HEK293 (cell line): Measurements from ENCODE around the gene ANKH.
"Not testable (repeated sequence)": the region's sequence is repeated elsewhere in the genome, so short reads cannot be mapped to it uniquely, and the experiment has no call there.

Experiments used
- CTCF ChIA-PET: fragments of 350-600 bp; formaldehyde crosslinking; extraction: SDS; loops from one replicate; lab custom pipeline; 2021; ENCODE audit warnings: antibody characterized with exemption; lab: Yijun Ruan, JAX
- POLR2A ChIA-PET: fragments of 300-600 bp; formaldehyde crosslinking; extraction: SDS; loops from one replicate; lab custom pipeline; 2020; ENCODE audit warnings: antibody characterized with exemption, inconsistent platforms; lab: Yijun Ruan, JAX
- H3K27ac ChIP-seq: fragments of 200-500 bp; sonication (Bioruptor generic); 2 replicates; pipeline ENCODE4 v1.5.1; 2014; ENCODE audit warnings: low read depth, low read length, control low read depth, inconsistent platforms; ENCODE audit errors: extremely low read depth
- H3K36me3 ChIP-seq, 2 experiments: fragments of 200-500 bp in 1 of 2; sonication (Bioruptor generic) in 1 of 2; 1 replicate in 1 of 2; 2 replicates in 1 of 2; pipeline ENCODE4 v1.5.1; 2014 to 2017; ENCODE audit warnings: inconsistent platforms in 2 of 2, low read length in 2 of 2; ENCODE audit not compliant: control insufficient read depth in 2 of 2, insufficient read depth in 1 of 2
- H3K4me1 ChIP-seq: fragments of 200-500 bp; sonication (Bioruptor generic); 2 replicates; pipeline ENCODE4 v1.5.1; 2014; ENCODE audit warnings: mild to moderate bottlenecking, low read length, inconsistent platforms; ENCODE audit not compliant: control insufficient read depth, insufficient read depth
- H3K4me3 ChIP-seq: 2 replicates; pipeline ENCODE4 v1.5.1; 2011; ENCODE audit warnings: low read depth, mild to moderate bottlenecking, control low read depth, low read length, moderate library complexity
- H3K9me3 ChIP-seq: fragments of 200-500 bp; sonication (Bioruptor generic); 2 replicates; pipeline ENCODE4 v1.5.1; 2014; ENCODE audit warnings: low read depth, low read length, inconsistent platforms; ENCODE audit not compliant: control insufficient read depth, insufficient read depth
- REPIN1 ChIP-seq: fragments of 450-650 bp; formaldehyde crosslinking; IDR thresholded peaks from 2 replicates; pipeline ENCODE4 v1.5.1; 2017; ENCODE audit warnings: missing biosample characterization, missing genetic modification characterization, low read depth
- SCRT1 ChIP-seq: fragments of 450-650 bp; formaldehyde crosslinking; IDR thresholded peaks from 2 replicates; pipeline ENCODE4 v1.5.1; 2016; ENCODE audit warnings: missing biosample characterization, missing genetic modification characterization, borderline replicate concordance
- SP2 ChIP-seq: fragments of 450-650 bp; formaldehyde crosslinking; IDR thresholded peaks from 2 replicates; pipeline ENCODE4 v1.5.1; 2016; ENCODE audit warnings: missing biosample characterization, missing genetic modification characterization
- ZBTB48 ChIP-seq: fragments of 450-650 bp; formaldehyde crosslinking; IDR thresholded peaks from 2 replicates; pipeline ENCODE4 v1.5.1; 2016; ENCODE audit warnings: missing biosample characterization, missing genetic modification characterization
- ZFHX2 ChIP-seq: fragments of 450-650 bp; formaldehyde crosslinking; conservative IDR thresholded peaks from 2 replicates; pipeline ENCODE4 v1.5.1; 2016; ENCODE audit warnings: missing biosample characterization, missing genetic modification characterization
- ZNF266 ChIP-seq: fragments of 450-650 bp; formaldehyde crosslinking; IDR thresholded peaks from 2 replicates; pipeline ENCODE4 v1.5.1; 2016; ENCODE audit warnings: missing biosample characterization, missing genetic modification characterization, low read depth
- ZNF292 ChIP-seq: fragments of 450-650 bp; formaldehyde crosslinking; IDR thresholded peaks from 2 replicates; pipeline ENCODE4 v1.5.1; 2016; ENCODE audit warnings: low read depth, missing biosample characterization, missing genetic modification characterization, borderline replicate concordance
- ZNF596 ChIP-seq: fragments of 450-650 bp; IDR thresholded peaks from 2 replicates; pipeline ENCODE4 v1.5.0; 2018; ENCODE audit warnings: missing biosample characterization, mild to moderate bottlenecking, missing genetic modification characterization, moderate library complexity
- ZNF785 ChIP-seq: fragments of 450-650 bp; formaldehyde crosslinking; IDR thresholded peaks from 2 replicates; pipeline ENCODE4 v1.5.1; 2016; ENCODE audit warnings: missing biosample characterization, missing genetic modification characterization
- TF ChIP-seq, protein P1 (sequence below): fragments of 450-650 bp; formaldehyde crosslinking; IDR thresholded peaks from 2 replicates; pipeline ENCODE4 v1.5.1; 2016; ENCODE audit warnings: missing biosample characterization, missing genetic modification characterization
- TF ChIP-seq, protein P2 (sequence below): fragments of 450-650 bp; formaldehyde crosslinking; IDR thresholded peaks from 2 replicates; pipeline ENCODE4 v1.5.1; 2016; ENCODE audit warnings: missing biosample characterization, missing genetic modification characterization
- TF ChIP-seq, protein P3 (sequence below): fragments of 450-650 bp; formaldehyde crosslinking; IDR thresholded peaks from 2 replicates; pipeline ENCODE4 v1.5.1; 2016; ENCODE audit warnings: missing biosample characterization, missing genetic modification characterization
- TF ChIP-seq, protein P4 (sequence below): fragments of 450-650 bp; formaldehyde crosslinking; IDR thresholded peaks from 2 replicates; pipeline ENCODE4 v1.5.1; 2016; ENCODE audit warnings: missing biosample characterization, missing genetic modification characterization, borderline replicate concordance
- TF ChIP-seq, protein P5 (sequence below): fragments of 450-650 bp; formaldehyde crosslinking; IDR thresholded peaks from 2 replicates; pipeline ENCODE4 v1.5.1; 2016; ENCODE audit warnings: missing biosample characterization, missing genetic modification characterization, low read depth

Gene ANKH

DNA sequence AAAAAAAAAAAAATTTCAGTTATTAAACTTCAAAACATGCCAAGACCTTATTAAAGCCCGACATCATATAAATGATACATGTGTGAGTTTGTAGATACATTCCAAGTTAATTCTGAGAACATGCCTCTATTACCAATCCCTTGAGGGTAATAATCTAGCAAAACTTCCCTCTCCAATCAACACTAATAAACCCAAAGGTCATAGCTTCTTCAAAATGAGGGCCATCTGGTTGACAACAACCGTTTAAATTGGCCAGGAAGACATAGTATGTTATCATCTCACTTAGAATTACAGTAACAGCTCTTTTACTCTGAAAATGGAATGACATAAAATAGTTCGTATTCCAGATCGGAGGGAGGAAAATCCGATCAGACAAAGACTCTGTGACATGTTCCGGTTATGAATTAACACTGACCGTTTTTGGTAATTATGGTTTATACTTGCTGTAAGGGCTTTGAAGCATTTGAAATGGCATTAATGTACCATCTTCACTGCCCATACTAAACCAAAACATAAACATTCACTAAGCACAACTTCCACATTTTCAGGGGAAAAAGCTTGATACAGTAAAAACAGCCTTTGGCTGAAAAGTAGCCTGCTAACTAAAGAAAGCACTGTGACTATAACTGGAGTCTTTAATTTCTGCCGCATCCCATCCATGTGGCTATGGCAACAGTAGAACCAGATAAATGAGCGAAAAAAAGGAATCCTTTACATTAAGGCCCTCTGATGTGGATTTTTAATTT is 50.3 kb downstream of the ANKH start:
- Histone ChIP-seq H3K9me3 (no peaks in the 10 kb centered on the region), H3K4me1 (peaks cover 8% of the 10 kb centered on the region; the same call in 1 of the 2 replicates), H3K36me3 (no peaks in the 10 kb centered on the region; a peak in 1 of 3 replicates), H3K4me3 (no peak overlapping the region), H3K27ac (no peak overlapping the region)
- TF ChIP-seq ZNF596 (tag by site-specific recombination) (no peak), ZNF266 (tag by site-specific recombination) (no peak)
- CTCF ChIA-PET, result interaction anchor here (0.8 kb wide), 1 partner anchor 50 kb away, joined by 5 read pairs; no protein-coding TSS in a partner anchor
- POLR2A ChIA-PET, result no interaction called here

DNA sequence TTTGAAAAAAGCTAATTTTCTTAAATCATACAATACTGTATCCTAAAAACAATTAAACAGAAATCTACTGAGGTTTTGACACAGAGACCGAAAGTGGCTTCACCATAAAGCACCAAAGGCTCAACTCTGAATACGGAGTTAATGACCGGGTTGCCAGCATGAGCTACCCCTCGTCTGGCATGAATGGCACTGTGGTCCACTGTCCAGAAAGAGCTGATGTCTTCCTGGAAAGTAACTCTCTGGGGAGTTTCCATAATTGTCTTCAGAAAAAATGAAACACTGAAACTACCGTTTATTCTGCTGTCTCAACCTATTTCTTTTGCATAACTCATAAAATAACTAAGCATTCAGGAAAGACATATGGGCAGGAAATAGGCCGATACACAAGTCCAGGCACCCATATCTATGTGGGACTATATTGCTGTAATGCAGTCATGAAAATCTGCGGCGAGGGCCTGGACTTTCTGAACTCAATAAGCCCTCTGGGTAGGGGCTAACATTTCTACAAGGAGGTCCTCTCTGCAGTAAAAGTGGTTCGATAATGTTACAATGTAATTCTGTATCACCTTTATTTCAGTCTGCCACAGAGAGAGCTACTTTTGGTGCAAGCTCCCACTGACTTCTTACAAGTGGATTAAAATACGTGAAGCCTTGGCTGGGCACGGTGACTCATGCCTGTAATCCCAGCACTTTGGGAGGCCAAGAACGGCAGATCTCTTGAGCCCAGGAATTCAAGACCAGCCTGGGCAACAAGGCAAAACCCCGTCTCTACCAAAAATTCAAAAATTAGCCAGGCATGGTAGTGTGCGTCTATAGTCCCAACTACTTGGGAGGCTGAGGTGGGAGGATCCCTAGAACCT is 52.4 kb downstream of the ANKH start:
- POLR2A ChIA-PET, result no interaction called here
- Histone ChIP-seq H3K36me3 (no peaks in the 10 kb centered on the region; a peak in 1 of 3 replicates), H3K4me3 (no peak overlapping the region), H3K4me1 (peaks cover 3% of the 10 kb centered on the region; the same call in 1 of the 2 replicates), H3K9me3 (no peaks in the 10 kb centered on the region), H3K27ac (no peak overlapping the region)
- TF ChIP-seq, protein P1, sequence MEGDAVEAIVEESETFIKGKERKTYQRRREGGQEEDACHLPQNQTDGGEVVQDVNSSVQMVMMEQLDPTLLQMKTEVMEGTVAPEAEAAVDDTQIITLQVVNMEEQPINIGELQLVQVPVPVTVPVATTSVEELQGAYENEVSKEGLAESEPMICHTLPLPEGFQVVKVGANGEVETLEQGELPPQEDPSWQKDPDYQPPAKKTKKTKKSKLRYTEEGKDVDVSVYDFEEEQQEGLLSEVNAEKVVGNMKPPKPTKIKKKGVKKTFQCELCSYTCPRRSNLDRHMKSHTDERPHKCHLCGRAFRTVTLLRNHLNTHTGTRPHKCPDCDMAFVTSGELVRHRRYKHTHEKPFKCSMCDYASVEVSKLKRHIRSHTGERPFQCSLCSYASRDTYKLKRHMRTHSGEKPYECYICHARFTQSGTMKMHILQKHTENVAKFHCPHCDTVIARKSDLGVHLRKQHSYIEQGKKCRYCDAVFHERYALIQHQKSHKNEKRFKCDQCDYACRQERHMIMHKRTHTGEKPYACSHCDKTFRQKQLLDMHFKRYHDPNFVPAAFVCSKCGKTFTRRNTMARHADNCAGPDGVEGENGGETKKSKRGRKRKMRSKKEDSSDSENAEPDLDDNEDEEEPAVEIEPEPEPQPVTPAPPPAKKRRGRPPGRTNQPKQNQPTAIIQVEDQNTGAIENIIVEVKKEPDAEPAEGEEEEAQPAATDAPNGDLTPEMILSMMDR (tag by site-specific recombination), result no peak
- no peak for TF ChIP-seq SP2 (tag by site-specific recombination)
- no peak for TF ChIP-seq ZBTB48
- no peak for TF ChIP-seq ZNF292 (tag by site-specific recombination)
- no peak for TF ChIP-seq ZNF785 (tag by site-specific recombination)
- CTCF ChIA-PET, result interaction anchor here (0.7 kb wide), 1 partner anchor 128 kb away, joined by 3 read pairs; no protein-coding TSS in a partner anchor

DNA sequence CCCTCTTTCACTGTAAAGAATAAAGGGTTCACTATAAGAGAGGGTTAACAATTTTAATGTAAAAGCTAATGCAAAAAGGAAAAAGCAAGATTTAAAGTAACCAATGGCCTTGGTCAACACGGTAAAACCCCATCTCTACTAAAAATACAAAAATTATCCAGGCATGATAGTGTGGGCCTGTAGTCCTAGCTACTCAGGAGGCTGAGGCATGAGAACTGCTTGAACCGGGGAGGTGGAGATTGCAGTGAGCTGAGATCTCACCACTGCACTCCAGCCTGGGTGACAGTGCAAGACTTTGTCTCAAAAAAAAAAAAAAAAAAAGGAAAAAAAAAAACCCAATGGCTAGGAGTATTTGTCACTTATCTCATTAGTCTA is 53.8 kb downstream of the ANKH start:
- TF ChIP-seq, protein P2, sequence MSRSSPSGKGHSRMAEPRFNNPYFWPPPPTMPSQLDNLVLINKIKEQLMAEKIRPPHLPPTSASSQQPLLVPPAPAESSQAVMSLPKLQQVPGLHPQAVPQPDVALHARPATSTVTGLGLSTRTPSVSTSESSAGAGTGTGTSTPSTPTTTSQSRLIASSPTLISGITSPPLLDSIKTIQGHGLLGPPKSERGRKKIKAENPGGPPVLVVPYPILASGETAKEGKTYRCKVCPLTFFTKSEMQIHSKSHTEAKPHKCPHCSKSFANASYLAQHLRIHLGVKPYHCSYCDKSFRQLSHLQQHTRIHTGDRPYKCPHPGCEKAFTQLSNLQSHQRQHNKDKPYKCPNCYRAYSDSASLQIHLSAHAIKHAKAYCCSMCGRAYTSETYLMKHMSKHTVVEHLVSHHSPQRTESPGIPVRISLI, result 0 out of 2 replicates have a peak, but pooled peaks have one; percentile 12
- TF ChIP-seq, all 188 proteins: peak for 1; not testable (repeated sequence) for 187
- H3K9me3 ChIP-seq, H3K4me3 ChIP-seq, H3K36me3 ChIP-seq, H3K4me1 ChIP-seq, H3K27ac ChIP-seq: not testable (repeated sequence)
- ChIA-PET CTCF (interaction anchor here (0.6 to 1.7 kb wide), 4 partner anchors 91 to 832 kb away, joined by 3 to 6 read pairs (median 3); no protein-coding TSS in a partner anchor), POLR2A (interaction anchor here (0.6 kb wide), 1 partner anchor 26 kb away, joined by 3 read pairs; no protein-coding TSS in a partner anchor)

DNA sequence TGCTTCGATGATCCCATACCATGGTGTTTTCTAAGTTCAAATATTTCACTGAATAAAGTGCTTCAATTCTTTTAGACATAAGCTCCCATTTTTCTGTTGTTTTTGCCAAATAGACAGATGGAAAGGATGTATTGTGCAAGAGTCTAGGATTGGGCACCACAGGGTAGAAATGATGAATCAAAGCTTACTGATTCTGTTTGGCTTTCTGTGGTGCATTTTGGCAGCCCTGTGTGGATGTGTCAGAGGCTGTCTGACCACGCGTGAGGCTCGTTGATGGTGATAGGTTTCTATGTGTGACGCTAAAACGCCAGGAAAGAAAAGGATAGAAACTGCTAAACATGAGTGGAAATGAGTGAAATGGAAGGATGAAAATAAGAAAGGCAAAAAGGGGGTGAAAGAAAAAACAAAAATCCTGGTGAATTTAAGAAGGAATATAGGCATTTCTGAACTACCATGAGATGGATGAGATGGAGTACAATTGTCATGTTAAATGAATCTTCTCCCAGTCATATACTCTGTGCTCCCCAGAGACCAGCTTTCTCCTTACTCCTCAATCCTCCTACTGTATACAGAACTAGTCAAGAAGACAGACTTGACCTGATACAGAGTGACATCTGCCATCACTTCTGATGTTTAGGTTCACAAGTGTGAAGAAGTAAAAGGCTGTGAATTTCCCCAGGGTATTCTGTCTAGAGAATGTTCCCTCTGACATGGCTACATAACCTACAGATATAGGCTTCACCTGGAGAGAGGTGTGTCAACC is 54.4 kb downstream of the ANKH start:
- Histone ChIP-seq H3K9me3 (no peaks in the 10 kb centered on the region), H3K4me3 (no peak overlapping the region), H3K36me3 (no peaks in the 10 kb centered on the region; a peak in 1 of 3 replicates), H3K4me1 (peaks cover 3% of the 10 kb centered on the region; the same call in 1 of the 2 replicates), H3K27ac (no peak overlapping the region)
- ChIA-PET POLR2A (interaction anchor here (0.6 kb wide), 1 partner anchor 25 kb away, joined by 3 read pairs; no protein-coding TSS in a partner anchor), CTCF (interaction anchor here (0.6 to 1.7 kb wide), 3 partner anchors 90 to 553 kb away, joined by 3 to 6 read pairs (median 3); no protein-coding TSS in a partner anchor)
- TF ChIP-seq, protein P3, sequence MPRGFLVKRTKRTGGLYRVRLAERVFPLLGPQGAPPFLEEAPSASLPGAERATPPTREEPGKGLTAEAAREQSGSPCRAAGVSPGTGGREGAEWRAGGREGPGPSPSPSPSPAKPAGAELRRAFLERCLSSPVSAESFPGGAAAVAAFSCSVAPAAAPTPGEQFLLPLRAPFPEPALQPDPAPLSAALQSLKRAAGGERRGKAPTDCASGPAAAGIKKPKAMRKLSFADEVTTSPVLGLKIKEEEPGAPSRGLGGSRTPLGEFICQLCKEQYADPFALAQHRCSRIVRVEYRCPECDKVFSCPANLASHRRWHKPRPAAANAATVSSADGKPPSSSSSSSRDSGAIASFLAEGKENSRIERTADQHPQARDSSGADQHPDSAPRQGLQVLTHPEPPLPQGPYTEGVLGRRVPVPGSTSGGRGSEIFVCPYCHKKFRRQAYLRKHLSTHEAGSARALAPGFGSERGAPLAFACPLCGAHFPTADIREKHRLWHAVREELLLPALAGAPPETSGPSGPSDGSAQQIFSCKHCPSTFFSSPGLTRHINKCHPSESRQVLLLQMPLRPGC, result no peak
- TF ChIP-seq, protein P4, sequence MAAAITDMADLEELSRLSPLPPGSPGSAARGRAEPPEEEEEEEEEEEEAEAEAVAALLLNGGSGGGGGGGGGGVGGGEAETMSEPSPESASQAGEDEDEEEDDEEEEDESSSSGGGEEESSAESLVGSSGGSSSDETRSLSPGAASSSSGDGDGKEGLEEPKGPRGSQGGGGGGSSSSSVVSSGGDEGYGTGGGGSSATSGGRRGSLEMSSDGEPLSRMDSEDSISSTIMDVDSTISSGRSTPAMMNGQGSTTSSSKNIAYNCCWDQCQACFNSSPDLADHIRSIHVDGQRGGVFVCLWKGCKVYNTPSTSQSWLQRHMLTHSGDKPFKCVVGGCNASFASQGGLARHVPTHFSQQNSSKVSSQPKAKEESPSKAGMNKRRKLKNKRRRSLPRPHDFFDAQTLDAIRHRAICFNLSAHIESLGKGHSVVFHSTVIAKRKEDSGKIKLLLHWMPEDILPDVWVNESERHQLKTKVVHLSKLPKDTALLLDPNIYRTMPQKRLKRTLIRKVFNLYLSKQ (tag by site-specific recombination), result no peak
- TF ChIP-seq SCRT1 (tag by site-specific recombination) (no peak), REPIN1 (no peak), ZFHX2 (no peak)
- TF ChIP-seq, protein P5, sequence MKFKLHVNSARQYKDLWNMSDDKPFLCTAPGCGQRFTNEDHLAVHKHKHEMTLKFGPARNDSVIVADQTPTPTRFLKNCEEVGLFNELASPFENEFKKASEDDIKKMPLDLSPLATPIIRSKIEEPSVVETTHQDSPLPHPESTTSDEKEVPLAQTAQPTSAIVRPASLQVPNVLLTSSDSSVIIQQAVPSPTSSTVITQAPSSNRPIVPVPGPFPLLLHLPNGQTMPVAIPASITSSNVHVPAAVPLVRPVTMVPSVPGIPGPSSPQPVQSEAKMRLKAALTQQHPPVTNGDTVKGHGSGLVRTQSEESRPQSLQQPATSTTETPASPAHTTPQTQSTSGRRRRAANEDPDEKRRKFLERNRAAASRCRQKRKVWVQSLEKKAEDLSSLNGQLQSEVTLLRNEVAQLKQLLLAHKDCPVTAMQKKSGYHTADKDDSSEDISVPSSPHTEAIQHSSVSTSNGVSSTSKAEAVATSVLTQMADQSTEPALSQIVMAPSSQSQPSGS (tag by site-specific recombination), result no peak
